HG02938 (cell line): ENCODE measurements around the gene CRTAC1.

Experiments used
- ATAC-seq: cut with Tn5 transposase; IDR thresholded peaks from one replicate; pipeline ENCODE4 v1.9.1; 2021; ENCODE audit warnings: mild to moderate bottlenecking, moderate library complexity; ENCODE audit not compliant: unreplicated experiment

Gene CRTAC1

DNA sequence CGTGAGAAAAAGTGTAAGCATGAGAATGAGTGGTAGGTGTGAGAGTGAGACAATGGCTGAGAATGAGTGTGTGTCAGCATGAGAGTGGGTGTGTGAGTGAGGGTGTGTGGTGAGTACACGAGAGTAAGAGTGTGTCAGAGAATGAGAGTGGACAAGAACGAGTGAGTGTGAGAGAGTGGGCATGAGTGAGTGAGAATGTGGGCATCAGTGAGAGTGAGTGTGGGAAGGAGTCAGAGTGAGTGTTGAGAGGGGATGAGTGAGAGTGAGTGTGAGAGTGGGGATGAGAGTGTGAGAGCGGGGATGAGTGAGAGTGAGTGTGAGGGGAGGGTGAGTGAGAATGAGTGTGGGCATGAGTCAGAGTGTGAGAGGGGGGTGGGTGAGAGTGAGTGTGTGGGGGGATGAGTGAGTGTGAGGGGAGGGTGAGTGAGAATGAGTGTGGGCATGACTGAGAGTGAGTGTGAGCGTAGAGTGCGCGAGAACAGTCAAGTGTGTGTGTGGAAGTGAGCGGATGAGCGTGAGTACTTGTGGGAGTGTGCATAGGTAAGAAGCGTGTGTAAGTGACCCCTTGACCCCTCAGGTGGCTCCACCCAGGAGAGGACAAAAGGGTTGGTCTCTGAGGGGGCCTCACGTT is 105.0 kb downstream of the CRTAC1 start:
- ATAC-seq: no peak

DNA sequence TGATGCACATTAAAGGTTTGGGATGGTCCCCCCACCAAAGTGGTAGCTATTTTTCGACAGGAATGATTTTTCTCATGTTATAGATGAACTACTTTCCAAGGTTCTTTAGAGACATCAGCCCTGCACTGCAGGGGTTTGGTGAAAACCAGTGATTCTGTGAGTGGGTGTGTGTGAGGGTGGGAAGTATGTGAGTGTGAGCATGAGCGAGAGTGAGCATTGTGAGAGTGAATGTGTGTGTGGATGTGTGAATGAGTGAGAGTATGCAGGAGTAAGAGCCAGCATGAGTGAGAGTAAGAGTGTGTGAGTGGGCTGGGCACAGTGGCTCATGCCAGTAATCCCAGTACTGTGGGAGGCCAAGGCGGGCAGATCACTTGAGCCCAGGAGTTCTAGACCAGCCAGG is 105.7 kb downstream of the CRTAC1 start:
- ATAC-seq: no peak

- ATAC-seq: no peak
These were observed 106.9 kb downstream of the CRTAC1 start for GRCh38 chr10:97923476-97923875.

- no peak for ATAC-seq
These were observed 107.4 kb downstream of the CRTAC1 start for GRCh38 chr10:97923057-97923456.

GRCh38 chr10:97922022-97922758 is 108.2 kb downstream of the CRTAC1 start:
- no peak for ATAC-seq

DNA sequence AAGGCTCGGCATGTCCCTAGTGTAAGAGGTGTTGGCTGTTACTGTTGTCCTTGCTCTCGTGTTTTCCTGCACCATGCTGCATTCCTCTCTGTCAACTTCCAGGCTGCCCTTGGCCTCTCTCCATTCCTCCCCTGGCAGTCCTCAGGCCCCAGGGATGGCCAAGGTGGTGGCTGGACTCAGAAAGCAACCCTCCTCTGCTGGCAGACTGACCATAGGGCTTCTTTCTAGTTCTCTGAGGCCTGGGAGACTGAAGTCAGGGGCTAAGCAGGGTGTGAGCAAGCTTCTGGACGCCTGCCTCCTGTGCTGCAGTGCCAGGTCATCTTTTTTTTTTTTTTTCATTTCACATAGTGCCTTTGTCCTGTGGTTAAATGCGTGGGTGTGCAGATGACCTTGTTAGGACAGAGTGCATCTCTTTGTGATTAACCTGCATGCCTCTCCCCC is 108.8 kb downstream of the CRTAC1 start:
- no peak for ATAC-seq

- no peak for ATAC-seq
These were observed 109.6 kb downstream of the CRTAC1 start for GRCh38 chr10:97920865-97921264.

- no peak for ATAC-seq
These were observed 111.4 kb downstream of the CRTAC1 start for GRCh38 chr10:97919012-97919411.

GRCh38 chr10:97916586-97916985 is 113.8 kb downstream of the CRTAC1 start:
- no peak for ATAC-seq

- no peak for ATAC-seq
These were observed 114.9 kb downstream of the CRTAC1 start for GRCh38 chr10:97915346-97916131.

DNA sequence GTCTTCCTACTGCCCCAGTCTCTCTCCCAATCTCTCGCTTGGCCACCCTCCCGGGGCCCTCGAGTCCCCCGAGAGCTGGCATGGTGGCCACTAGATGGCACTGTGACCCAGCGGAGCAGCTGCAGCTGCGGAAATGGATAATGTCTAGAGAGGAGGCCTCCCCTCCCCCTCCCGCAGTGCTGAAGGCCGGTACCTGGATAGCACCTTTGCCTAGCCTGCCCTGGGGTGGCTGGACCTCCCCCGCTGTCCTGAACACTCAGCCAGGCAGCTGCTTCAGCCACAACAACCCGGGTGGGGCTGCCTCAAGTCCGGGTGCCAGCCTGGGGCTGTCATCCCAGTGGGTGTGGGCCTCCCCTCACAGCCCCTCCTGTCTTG is 115.6 kb downstream of the CRTAC1 start:
- ATAC-seq: peak; percentile 62

- no peak for ATAC-seq
These were observed 116.1 kb downstream of the CRTAC1 start for GRCh38 chr10:97914171-97914836.

- ATAC-seq: no peak
These were observed 116.8 kb downstream of the CRTAC1 start for GRCh38 chr10:97913614-97914013.

DNA sequence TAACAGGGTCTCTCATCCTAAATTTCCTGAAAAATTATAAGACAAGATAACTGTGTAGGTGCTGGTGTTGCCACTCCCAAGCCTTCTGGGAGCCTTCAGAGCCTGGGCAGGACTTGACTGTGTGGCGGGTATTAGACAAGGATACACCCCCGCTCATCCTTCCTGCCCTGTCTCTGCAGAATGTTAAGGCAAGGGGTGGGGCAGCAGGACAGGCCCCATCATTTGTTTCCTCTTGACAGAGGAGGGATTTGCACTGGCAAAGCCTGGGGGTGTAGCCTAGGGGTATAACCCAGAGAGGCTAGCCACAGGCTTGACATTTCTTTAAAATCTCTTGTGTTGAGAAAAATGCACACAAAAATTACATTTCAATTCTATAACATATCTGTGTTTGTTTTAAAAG is 117.2 kb downstream of the CRTAC1 start:
- no peak for ATAC-seq

- no peak for ATAC-seq
These were observed 119.2 kb downstream of the CRTAC1 start for GRCh38 chr10:97911217-97911616.

GRCh38 chr10:97910661-97911060 is 119.8 kb downstream of the CRTAC1 start:
- no peak for ATAC-seq

GRCh38 chr10:97907830-97908229 is 122.6 kb downstream of the CRTAC1 start:
- ATAC-seq: no peak

GRCh38 chr10:97907211-97907610 is 123.2 kb downstream of the CRTAC1 start:
- no peak for ATAC-seq

DNA sequence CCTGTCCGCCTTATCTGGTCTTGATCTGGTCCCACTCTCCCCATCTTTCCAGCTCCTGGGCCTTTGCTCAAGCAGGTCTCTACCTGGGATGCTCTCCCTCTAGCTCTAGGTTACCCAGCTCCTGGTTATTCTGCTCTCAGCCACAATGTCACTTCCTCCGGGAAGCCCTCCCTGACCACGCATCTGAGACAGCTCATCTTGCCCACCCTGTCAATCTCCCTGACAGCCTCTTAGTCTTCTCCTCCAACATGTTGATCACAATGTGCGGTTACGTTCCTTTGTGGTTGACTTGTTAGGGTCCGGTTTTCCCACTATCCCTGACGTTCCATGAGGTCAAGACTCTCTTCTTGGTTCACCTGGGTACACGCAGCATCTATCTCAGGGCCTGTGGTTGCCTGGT is 125.1 kb downstream of the CRTAC1 start:
- ATAC-seq: no peak

DNA sequence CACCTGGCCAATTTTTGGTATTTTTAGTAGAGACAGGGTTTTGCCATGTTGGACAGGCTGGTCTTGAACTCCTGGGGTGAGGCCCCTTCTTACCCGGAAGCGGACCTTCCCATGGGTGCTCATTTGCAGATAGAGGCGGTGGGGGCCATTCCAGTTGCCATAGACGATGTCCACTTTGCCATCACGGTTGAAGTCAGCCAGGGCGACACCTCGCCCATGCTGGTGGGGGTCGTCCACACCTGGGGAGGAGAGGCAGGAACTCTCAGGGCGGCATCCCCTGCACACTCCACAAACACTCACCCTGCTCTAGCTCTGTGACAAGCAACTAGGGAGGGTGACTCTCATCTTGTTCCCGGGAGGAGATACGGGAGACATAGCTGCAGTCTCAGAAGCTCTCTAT is 125.8 kb downstream of the CRTAC1 start:
- ATAC-seq: no peak

GRCh38 chr10:97904018-97904381 is 126.4 kb downstream of the CRTAC1 start:
- ATAC-seq: no peak
